KG1 (cell line): ENCODE data around the gene VPS45.
"Not testable (repeated sequence)": the region's sequence is repeated elsewhere in the genome, so short reads cannot be mapped to it uniquely, and the experiment has no call there.

Experiments
- DNase-seq: peaks from one replicate; lab custom pipeline; 2025; lab: John Stamatoyannopoulos, UW

Gene VPS45

GRCh38 chr1:150067184-150068108, at the start of gene VPS45:
VPS45 (plus strand) TSS chr1:150067776; CDS start chr1:150067858, 82 bp downstream.
- DNase-seq = peak; percentile 89

- no peak for DNase-seq
Observed at GRCh38 chr1:150018165-150018564, 49.4 kb upstream of the VPS45 start.

- no peak for DNase-seq
Observed at GRCh38 chr1:150020711-150021110, 46.9 kb upstream of the VPS45 start.

GRCh38 chr1:150021191-150021694, 46.3 kb upstream of the VPS45 start:
- DNase-seq = no peak

- DNase-seq = no peak
Observed at GRCh38 chr1:150022357-150022756, 45.2 kb upstream of the VPS45 start.

- no peak for DNase-seq
Observed at GRCh38 chr1:150024156-150024555, 43.4 kb upstream of the VPS45 start.

- DNase-seq = no peak
Observed at GRCh38 chr1:150028322-150028721, 39.3 kb upstream of the VPS45 start.

- no peak for DNase-seq
Observed at GRCh38 chr1:150034336-150034735, 33.2 kb upstream of the VPS45 start.

- no peak for DNase-seq
Observed at GRCh38 chr1:150049926-150050325, 17.6 kb upstream of the VPS45 start.

- DNase-seq = no peak
Observed at GRCh38 chr1:150051089-150051373, 16.5 kb upstream of the VPS45 start.

- DNase-seq = not testable (repeated sequence)
Observed at GRCh38 chr1:150051905-150052412, 15.6 kb upstream of the VPS45 start.

- no peak for DNase-seq
Observed at GRCh38 chr1:150053926-150054325, 13.7 kb upstream of the VPS45 start.

GRCh38 chr1:150055507-150055906, 12.1 kb upstream of the VPS45 start:
- not testable (repeated sequence) for DNase-seq

GRCh38 chr1:150056407-150056806, 11.2 kb upstream of the VPS45 start:
- DNase-seq = no peak

- no peak for DNase-seq
Observed at GRCh38 chr1:150060260-150060659, 7.3 kb upstream of the VPS45 start.

GRCh38 chr1:150061632-150062101, 5.9 kb upstream of the VPS45 start:
- no peak for DNase-seq

- DNase-seq = no peak
Observed at GRCh38 chr1:150062113-150062512, 5.5 kb upstream of the VPS45 start.

GRCh38 chr1:150065184-150065871, 2.2 kb upstream of the VPS45 start:
- no peak for DNase-seq

GRCh38 chr1:150066328-150066727, 1.2 kb upstream of the VPS45 start:
- DNase-seq = no peak

GRCh38 chr1:150066838-150067183, 765 bp upstream of the VPS45 start:
- peak; percentile 46 for DNase-seq

GRCh38 chr1:150068109-150068435, 496 bp downstream of the VPS45 start:
- DNase-seq = no peak

GRCh38 chr1:150069923-150070322, 2.3 kb downstream of the VPS45 start:
- DNase-seq = no peak

GRCh38 chr1:150072959-150073358, 5.4 kb downstream of the VPS45 start:
- DNase-seq = no peak
